H1 (cell line): ENCODE data around the gene CD244. TPM values are rescaled to one million over a fixed set of nuclear protein-coding genes. Genes with fewer than 3 reads are reported as not detected.

Source experiments
- BRCA1 ChIP-seq: IDR thresholded peaks from 2 replicates; pipeline ENCODE4 v1.6.1; 2012; ENCODE audit warnings: low read depth, low read length, improper control_type of control experiment
- POLR2A ChIP-seq, 2 experiments: IDR thresholded peaks; 1 replicate in 1 of 2; 2 replicates in 1 of 2; pipeline ENCODE4 v1.6.1; 2011; ENCODE audit warnings: low read depth in 2 of 2, low read length in 2 of 2, mild to moderate bottlenecking in 2 of 2; ENCODE audit errors: control extremely low read depth in 1 of 2
- polyA plus RNA-seq, 7 experiments: library from polyadenylated mRNA; depleted of rRNA in 3 of 7; stranded (reverse) in 5 of 7; unstranded in 2 of 7; fragments of >200 nt in 5 of 7; fragments of 200-250 nt in 2 of 7; gene quantifications; 1 replicate in 5 of 7; 2 replicates in 1 of 7; 4 replicates in 1 of 7; pipeline versions ENCODE4 v1.2.1 to v1.2.3, GENCODE V29; 2011 to 2013; ENCODE audit warnings: missing spikeins in 2 of 7, mixed read lengths in 2 of 7
- total RNA-seq: library from RNA; stranded (reverse); fragmentation: NEBNext Ultra II Directional; extraction: Animal tissue kit (Norgen Biotek cat#: 25700); gene quantifications from 2 replicates; pipeline ENCODE4 v1.2.1, GENCODE V29; 2021
- TF ChIP-seq, protein P1 (sequence below): fragments of 300-600 bp; sonication (generic); IDR thresholded peaks from 2 replicates; pipeline ENCODE4 v1.7.1; 2012; ENCODE audit warnings: low read length, moderate library complexity, mild to moderate bottlenecking, inconsistent platforms; ENCODE audit not compliant: insufficient replicate concordance

Gene CD244
- total and polyA plus RNA-seq, 2 of the 8 experiments (the other 6 are each of a cell fraction or from before 2014, with no cell fraction given), result not detected

- TF ChIP-seq, protein P1, sequence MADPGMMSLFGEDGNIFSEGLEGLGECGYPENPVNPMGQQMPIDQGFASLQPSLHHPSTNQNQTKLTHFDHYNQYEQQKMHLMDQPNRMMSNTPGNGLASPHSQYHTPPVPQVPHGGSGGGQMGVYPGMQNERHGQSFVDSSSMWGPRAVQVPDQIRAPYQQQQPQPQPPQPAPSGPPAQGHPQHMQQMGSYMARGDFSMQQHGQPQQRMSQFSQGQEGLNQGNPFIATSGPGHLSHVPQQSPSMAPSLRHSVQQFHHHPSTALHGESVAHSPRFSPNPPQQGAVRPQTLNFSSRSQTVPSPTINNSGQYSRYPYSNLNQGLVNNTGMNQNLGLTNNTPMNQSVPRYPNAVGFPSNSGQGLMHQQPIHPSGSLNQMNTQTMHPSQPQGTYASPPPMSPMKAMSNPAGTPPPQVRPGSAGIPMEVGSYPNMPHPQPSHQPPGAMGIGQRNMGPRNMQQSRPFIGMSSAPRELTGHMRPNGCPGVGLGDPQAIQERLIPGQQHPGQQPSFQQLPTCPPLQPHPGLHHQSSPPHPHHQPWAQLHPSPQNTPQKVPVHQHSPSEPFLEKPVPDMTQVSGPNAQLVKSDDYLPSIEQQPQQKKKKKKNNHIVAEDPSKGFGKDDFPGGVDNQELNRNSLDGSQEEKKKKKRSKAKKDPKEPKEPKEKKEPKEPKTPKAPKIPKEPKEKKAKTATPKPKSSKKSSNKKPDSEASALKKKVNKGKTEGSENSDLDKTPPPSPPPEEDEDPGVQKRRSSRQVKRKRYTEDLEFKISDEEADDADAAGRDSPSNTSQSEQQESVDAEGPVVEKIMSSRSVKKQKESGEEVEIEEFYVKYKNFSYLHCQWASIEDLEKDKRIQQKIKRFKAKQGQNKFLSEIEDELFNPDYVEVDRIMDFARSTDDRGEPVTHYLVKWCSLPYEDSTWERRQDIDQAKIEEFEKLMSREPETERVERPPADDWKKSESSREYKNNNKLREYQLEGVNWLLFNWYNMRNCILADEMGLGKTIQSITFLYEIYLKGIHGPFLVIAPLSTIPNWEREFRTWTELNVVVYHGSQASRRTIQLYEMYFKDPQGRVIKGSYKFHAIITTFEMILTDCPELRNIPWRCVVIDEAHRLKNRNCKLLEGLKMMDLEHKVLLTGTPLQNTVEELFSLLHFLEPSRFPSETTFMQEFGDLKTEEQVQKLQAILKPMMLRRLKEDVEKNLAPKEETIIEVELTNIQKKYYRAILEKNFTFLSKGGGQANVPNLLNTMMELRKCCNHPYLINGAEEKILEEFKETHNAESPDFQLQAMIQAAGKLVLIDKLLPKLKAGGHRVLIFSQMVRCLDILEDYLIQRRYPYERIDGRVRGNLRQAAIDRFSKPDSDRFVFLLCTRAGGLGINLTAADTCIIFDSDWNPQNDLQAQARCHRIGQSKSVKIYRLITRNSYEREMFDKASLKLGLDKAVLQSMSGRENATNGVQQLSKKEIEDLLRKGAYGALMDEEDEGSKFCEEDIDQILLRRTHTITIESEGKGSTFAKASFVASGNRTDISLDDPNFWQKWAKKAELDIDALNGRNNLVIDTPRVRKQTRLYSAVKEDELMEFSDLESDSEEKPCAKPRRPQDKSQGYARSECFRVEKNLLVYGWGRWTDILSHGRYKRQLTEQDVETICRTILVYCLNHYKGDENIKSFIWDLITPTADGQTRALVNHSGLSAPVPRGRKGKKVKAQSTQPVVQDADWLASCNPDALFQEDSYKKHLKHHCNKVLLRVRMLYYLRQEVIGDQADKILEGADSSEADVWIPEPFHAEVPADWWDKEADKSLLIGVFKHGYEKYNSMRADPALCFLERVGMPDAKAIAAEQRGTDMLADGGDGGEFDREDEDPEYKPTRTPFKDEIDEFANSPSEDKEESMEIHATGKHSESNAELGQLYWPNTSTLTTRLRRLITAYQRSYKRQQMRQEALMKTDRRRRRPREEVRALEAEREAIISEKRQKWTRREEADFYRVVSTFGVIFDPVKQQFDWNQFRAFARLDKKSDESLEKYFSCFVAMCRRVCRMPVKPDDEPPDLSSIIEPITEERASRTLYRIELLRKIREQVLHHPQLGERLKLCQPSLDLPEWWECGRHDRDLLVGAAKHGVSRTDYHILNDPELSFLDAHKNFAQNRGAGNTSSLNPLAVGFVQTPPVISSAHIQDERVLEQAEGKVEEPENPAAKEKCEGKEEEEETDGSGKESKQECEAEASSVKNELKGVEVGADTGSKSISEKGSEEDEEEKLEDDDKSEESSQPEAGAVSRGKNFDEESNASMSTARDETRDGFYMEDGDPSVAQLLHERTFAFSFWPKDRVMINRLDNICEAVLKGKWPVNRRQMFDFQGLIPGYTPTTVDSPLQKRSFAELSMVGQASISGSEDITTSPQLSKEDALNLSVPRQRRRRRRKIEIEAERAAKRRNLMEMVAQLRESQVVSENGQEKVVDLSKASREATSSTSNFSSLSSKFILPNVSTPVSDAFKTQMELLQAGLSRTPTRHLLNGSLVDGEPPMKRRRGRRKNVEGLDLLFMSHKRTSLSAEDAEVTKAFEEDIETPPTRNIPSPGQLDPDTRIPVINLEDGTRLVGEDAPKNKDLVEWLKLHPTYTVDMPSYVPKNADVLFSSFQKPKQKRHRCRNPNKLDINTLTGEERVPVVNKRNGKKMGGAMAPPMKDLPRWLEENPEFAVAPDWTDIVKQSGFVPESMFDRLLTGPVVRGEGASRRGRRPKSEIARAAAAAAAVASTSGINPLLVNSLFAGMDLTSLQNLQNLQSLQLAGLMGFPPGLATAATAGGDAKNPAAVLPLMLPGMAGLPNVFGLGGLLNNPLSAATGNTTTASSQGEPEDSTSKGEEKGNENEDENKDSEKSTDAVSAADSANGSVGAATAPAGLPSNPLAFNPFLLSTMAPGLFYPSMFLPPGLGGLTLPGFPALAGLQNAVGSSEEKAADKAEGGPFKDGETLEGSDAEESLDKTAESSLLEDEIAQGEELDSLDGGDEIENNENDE, result no peak
- TF ChIP-seq POLR2A (IDR thresholded peaks at IDR 0.05; ENCODE audit: control extremely low read depth in 1 of 2, low read depth in 2 of 2, low read length in 2 of 2) (no peak), BRCA1 (no peak)
These were observed 80.6 kb downstream of the CD244 start (continued) for GRCh38 chr1:160781914-160782689.
